Stimulated activated CD8-positive, alpha-beta memory T cell treated with anti-CD3 and anti-CD28 coated beads, Interleukin-12 subunit alpha, Interleukin-12 subunit beta, amount 100 ng/mL, for 24 hours (primary cell): ENCODE data around the gene SNX15.

ENCODE experiments used
- DNase-seq: peaks from one replicate; pipeline ENCODE4 v3.0.0-alpha.2; 2020; ENCODE audit errors: extremely low read depth

The SNX15 gene

DNA sequence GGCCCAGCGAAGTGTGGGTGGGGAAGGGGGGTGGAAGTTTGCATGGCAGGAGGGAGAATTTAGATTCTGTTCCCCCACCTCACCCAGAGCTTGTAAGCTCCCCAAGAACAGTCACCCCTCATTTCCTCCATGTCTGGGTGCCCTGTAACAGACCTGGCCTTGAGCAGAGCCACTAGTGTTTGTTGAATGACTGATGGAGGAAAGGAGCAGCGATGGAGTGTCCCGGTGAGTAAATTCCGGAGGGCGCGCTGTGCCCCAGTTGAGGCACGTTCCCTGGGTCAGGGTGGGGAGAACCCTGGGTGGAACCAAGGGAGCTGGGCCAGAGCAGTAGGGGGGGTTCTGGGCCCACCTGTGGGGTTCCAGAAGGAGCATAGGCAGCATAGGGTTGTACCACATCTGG is 30.3 kb downstream of the SNX15 start:
- no peak for DNase-seq

DNA sequence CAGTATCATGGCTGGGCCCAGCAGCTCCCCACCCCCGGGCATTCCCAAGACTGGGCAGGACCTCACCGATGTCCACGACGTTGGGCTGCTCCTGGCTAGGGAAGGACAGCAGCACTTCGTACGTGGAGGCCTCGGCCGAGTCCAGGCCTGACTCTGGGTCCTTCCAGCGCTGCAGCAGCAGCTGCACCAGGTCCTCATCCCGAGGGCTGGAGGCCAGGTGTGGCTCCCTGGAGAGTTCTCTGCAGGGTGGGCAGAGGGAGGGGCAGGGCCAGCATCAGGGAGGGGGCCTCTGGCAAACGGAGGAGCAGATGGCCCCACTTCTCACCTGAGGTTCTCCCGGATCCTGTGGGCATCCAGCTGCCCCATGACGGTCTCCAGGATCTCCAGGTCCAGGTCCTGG is 30.8 kb downstream of the SNX15 start:
- DNase-seq: no peak

DNA sequence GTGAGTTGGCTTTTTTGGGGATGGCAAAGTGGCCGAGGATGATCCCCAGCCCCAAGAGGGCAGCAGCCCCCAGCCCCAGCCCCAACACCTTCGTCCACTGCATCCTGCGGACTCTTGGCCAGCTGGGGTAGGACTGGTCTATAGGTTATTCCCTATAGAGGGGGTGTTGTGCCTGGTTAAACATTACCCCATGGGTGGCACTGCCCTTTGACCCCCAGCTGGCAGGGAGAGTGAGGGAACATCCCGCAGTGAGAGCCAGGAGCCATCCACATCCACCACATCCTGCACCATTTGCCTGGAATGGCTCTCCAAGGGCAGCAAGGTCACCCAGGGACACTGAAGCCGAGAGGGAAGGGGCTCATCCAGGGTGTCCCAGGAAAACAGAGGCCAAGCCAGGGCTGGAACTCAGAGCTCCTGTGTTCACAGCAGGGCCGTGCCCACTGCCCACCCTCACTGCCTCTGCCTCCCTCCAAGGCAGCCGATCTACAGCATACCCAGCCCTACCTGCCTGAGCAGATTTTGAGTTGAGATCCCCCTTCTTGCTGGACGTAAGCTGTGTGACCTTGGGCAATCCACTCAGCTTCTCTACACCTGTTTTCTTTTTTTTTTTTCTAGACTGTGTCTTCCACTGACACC is 31.3 kb downstream of the SNX15 start, which contains the start of gene NAALADL1:
NAALADL1 (minus strand) TSS at position 135 of the 636 bp plus-strand sequence; CDS start at position 103, 32 bp downstream.
- DNase-seq: no peak

DNA sequence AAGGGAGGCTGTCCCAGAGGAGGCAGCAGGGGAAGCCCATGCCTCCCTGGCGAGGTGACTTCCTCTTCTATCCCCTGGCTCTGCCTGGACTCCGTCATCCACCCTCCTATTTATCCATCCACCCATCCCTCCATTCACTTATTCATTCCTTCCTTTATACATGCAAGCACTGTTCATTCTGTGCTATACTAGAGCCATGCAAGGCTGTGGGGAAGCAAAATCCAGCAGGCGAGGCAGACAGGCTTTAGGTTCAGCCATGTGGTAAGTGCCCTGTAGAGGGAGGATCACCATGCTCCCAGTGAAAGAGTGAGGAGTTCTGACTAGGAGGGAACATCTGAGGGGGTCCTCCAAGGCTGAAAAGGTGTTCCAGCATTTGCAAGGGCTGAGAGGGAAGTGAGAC is 32.3 kb downstream of the SNX15 start:
- no peak for DNase-seq

DNA sequence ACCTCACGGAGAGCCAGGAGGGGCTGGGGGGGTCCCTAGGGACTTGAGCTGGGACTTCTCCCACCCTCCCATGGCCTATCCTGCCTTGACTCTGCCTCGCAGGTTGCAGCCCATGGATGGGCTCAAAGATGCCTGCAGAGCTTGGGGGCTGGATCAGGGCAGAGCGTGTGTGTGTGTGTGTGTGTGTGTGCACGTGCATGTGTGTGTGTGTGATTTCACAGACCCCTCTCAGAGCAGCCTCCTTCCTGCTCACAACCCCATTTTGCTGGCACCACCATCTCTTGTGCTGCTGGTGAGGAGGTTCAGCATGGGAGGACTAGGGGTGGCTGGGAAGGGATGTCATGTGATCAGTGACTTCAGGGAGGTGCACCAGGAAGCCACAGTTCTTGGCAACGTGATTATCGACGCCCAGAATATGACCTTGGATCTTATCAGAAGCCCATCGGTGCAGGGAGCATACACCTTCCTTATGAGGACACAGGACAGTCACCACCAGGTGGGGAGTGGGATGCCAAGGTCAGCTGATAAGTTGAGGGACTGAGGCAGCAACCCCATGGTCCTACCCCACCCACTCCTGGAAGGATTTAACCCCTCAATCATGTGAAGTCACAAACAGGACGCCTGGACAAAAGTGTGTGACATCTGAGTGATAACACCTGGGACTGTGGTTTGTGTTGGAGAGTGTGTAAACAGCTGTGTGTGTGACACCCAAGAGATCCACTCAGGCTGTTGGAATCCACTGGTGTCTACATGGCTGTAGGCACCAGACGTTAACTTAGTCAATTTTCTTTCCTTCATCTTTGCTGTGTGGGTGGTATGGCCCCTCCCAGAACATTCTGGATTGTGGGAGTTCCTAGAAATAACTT is 33.0 kb downstream of the SNX15 start:
- no peak for DNase-seq

DNA sequence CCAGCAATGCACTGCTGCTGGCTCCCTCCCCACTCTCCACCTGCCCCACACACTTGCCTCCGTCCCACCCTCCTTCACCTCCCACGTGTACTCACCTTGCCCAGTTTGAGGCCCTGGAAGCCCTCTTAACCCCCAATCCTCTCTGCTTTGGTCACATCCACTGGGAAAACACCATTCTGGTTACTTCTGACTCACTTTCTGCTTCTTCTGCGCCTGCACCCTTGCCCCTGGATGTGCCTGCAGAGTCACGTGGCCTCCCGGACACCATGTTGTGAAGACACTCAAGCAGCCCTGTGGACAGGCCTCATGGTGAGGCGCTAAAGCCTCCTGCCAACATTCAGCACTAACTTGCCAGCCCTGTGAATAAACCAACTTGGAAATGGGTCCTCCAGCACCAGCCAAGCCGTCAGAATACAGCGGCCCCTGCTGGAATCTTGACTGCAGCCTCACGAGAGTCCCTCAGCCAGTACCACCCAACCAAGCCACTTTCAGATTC is 33.7 kb downstream of the SNX15 start:
- DNase-seq: no peak

DNA sequence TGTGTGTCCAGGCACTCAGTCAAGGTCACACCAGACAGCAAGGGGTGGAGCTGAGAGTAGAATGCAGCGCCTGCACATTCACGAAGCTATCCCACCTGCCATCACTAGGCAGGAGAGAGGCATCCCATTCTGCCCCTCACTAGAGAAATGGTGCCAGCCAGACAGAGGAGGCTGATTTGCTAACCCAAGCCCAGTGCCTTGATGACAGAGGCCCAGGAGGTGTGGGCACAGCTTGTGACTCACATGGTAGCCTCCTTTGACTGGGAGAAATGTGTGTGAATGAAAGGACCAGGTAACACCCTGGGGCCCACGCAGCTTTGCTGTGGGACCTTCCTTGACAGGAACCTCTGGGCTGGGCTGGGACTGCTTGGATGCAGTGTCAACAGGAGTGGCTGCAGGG is 36.3 kb downstream of the SNX15 start:
- no peak for DNase-seq

DNA sequence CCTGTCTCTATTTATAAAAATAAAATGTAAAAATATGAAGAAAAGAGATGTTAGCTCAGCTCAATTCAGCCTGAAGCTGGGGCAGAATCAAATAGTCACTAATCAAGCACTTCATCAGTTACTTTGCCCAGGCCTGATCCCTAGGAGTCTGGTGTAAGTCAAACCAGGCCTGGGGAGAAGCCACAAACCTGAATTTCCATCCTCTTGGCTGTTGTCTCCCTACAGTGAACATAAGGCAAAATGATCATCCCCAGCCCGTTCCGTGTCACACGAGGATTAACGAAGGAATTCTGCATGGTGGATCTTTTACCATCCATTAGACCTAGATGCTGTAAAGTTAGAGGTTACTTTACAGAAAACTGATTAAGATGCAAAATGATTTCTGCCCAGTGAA is 37.6 kb downstream of the SNX15 start:
- no peak for DNase-seq

DNA sequence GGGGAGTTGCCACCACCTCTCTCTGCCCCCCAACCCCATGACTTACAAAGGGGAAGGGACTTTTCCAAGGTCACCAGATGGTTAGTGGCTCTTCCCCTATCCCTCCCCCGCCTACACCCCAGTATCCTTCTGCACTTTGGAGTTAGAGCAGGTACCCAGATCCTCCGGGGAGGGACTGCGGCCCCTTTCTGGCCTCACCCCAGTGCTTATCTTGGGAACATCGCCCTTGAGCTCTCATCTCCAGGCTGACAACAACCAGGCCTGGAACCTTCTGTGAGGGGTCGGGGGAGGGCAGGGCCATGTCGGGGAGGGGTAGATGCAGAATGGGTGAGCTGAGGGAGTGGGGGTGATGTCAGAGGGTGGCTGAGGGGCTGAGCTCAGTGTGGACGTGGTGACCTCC is 38.6 kb downstream of the SNX15 start:
- no peak for DNase-seq

DNA sequence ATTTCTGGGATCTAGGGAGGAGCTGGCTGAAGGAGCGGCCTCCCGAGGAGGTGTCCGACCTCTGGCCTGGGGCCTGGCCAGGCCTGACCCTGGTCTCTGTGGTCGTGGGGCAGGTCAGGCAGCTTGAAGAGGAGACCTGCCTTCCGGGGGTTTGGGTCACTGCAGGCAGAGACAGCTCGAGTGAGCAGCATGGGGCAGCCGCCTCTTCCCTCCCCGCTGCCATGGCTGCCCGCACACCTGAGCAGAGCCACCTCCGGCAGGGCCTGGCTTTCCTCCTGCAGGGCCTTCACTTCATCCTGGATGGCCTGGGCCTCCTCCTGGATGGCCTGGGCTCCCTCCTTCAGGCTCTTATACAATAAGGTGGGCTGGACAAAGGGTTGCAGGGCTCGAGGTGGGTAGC is 39.1 kb downstream of the SNX15 start:
- no peak for DNase-seq

DNA sequence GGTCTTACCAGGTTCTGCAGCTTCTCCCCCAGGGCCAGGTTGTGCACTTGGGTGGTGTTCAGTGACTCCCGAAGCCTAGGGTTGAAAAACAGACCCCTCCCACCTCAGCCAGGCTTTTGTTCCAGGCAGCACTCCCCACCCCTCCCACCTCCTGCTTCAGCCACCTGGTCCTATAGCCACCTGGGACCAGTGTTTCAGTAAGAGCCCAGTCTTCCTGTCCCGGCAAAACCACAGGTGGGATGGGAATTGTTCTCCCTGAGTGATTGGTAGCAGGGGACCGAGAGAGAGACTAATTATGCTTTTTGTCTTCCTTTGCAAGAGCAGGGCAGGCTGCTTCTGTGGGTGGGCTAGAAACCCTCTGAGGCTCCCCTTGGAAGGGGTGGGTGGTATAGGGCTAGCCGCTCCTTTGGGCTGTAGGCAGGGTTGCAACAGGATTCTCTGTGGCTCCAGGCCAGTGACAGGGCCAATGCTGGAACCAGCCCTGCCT is 39.6 kb downstream of the SNX15 start:
- DNase-seq: no peak

DNA sequence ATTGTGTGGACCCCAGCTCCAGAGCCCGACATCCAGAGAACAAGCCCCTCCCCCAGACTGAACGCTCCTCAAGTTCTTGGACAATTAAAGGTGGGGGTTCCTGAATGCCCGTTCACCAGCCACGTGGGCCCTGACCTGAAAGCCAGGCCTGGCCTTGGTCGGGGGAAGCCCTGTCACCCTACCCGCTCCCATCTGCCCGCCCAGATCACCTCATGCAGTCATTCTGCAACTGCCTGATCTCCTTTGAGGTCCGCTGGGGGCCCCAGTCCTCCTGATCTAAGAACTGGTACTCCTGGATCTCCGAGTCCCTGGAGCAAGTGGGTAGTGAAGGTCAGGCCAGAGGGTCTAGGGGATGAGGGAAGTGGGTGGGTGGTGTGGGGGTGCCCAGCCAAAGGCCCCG is 40.2 kb downstream of the SNX15 start:
- DNase-seq: no peak

DNA sequence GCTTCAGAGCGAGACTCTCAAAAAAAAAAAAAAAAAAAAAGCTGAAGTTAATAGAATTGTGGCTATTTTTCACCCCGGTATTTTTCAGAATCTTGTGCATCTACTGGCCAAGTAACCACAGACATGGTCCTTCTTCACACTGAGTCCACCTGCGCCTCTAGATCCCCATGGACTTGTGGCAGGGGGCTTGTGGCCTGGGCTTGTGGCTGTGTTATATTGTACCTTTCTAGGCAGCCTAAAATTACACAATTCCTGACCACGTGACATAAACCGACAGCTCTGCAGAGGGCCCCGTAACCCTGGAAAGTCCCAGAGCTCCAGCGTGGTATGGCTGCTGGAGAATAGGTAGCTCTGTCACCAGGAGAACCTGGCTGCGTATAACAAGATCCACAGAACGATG is 42.0 kb downstream of the SNX15 start:
- DNase-seq: no peak

DNA sequence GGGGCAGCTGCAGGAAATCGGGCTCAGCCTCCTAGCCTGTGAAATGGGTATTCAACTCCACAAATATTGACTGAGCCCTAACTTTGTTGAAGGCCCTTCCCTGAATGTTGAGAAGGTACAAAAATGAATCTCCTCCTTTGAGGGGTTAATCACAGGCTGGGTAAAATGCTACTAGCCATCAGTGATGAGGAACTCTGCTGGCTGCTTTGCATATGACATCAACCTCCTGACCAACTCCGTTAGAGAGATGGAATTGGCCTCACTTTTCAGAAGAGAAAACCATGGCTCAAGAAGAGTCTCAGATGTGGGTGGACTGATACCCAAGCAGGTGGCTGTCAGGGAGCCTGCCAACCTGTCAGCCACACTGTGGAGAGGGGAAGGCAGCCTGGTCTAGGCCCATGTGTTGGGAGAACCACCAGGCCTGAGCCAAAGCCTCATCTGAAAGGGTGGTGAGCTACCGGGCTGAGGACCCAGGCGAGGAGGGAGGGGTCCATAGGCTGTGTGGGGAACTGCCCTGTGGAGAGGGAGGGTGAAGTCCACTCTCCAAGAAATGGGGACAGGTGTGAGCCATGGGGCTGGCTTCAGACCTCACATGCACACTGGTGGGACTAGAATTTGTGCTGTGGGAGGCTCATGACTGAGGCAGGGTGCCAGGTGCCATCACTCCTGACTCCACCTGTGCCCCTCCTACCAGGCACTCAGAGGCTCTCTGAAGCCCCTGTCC is 44.8 kb downstream of the SNX15 start:
- DNase-seq: no peak

DNA sequence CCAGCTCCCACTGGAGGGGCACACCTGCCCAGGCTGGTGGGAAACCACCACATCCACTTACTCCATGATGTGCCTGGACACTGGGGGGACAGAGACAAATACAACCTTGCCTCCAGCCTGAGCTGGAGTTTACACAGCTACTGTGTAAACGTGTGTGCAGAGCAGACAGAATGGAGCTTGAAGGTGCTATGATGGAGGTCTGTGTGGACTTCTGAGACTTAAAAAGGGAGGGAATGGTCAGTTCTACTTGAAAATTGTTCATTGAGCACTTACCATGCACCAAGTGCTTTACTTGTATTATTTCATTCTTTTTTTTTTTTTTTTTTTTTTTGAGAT is 45.4 kb downstream of the SNX15 start:
- DNase-seq: no peak

DNA sequence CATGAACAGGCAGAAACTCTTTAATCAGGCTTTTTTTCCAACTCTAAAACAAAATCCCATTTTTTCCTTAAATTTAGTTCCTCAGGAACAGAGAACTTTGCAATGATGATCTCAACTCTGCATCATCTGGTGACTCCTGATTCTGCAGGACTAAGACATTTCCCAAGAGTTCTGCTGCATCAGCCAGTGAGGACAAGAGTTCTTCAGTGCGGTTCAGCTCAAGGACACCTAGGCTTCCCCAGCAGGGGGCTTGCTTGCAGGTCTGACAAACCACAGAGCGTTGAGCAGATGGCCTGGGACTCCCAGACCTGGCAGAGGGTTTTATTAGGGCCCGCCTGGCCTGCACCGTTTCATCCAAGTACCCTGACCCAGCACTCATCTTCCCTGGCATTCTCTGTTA is 50.2 kb downstream of the SNX15 start:
- DNase-seq: no peak

DNA sequence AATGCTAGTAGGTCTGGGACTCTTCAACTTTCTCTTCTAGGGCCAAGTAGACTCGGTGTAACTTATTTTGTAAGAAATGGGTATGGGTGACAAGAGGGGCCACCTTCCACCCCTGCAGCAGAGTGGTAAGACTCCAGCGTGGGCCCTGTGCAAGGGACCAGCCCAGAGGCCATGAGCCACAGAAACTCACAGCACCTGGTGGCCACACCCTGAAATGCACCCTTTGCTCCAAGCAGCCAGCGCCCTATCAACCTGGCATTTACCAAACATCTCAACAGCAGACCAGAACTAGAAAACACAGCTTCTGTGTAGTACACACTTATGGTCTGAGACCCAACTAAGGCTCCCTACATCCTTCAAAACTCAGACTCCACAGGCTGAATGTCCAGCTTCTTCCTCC is 50.9 kb downstream of the SNX15 start:
- peak; percentile 17 for DNase-seq

DNA sequence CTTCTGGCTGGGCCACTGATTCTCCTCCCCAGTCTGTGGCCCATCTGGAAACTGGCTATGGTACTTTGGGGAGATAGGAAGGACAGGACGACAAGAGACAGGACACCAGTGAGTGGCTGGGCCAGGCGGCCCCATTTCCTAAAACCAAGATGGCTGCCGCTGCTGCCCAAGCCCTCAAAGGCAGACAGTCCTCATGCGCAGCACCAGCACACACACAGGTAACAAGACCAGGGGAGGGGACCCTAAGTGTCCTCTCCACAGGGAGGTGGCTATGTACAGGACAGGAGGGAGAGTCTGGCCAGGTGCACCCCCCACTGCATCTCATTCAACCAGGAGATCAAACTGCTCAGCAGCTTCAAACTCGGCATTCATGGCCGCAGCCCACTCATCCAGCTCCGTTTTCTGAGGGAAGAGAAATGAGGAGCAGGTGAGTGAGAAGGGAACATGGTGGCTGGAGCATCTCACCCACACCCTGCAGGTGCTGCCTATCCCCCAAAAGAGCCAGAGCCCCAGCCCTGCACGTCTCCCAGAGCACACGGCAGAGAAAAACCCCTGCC is 51.6 kb downstream of the SNX15 start:
- DNase-seq: no peak

DNA sequence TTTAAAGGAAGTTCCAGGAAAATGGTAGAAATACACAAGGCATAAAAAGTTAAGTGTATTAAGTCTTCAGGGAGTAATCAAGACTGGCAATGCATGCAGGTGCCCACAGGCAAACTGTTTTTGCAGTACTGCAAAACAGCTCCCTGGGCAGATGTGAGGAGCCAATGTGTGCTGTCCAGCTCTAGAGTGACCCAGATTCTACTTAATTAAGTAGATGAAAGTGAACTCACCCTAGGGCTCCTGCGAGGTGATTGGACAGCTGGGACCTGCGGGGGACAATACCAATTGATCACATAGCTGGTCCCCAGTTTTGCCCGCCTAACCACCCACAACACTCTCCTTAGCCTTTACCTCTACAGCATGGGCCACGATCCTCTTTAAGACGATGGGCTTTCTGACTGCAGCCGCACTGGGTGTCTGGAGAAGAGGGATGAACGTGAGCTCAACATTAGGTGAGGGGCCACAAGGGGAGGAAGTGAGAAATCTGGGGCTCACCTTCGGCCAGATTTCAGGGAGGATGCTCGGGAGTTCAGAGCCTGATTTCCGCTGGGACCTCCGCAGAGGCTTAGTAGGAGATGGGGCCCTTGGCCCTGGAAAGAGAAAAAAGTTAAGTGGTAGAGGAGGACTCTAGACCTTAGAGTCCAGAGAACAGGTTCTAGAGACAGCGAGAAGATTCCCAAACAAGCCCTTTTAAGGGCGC is 56.0 kb downstream of the SNX15 start:
- no peak for DNase-seq

DNA sequence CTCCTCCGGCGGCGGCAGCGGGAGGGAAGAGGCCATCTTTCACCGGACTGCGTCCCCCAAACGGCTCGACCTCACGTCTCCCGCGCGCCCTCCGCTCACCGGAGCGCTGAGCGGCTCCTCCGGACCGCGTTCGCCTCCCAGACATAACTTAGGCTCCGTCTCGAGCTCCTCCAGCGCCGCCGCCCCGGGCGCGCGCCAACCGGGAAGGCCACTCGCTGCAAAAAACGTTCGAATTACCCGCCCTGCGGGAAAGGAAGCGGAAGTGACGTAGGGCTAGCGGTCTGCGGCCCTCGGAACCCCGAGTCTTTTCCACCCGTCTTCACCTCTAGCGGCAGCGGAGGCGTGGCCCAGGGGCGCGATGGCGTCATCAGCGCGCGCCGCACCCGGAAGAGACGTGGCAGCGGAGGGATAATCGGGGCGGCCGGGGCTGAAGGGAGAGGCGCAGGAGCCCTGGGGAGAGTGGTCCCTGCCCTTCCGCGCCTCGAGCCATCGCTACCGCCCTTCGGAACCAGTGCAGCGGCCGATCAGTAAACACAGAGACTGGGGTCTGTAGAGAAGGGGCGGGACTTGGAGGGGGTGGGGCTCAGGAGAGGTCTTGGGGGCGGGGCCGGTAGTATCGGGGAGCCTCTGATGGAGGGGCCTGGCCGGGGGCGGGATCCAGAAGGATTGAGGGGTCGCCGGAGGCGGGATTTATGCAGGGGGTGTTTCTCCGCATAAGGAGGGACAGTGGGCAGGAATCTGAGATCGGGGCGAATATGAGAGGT is 56.8 kb downstream of the SNX15 start, which contains the start of the genes CDCA5 and ZFPL1:
CDCA5 (minus strand) TSS at position 207 of the 764 bp plus-strand sequence; CDS start at position 145, 62 bp downstream.
ZFPL1 (plus strand) TSS at position 389 of the 764 bp plus-strand sequence. CDS start 477 bp downstream, outside the sequence.
- DNase-seq: peak; percentile 89
